HL-60/S4 treated with retinoic acid at 250 ng/mL for 4 days and 3 days (cell line): Measurements from ENCODE around the gene ARHGAP10.
"Not testable (repeated sequence)": the region's sequence is repeated elsewhere in the genome, so short reads cannot be mapped to it uniquely, and the experiment has no call there.

Experiments used
- in situ Hi-C: fragments of 300-500 bp; cut with MboI; formaldehyde crosslinking; loops from 2 replicates; pipeline ENCODE4 v1.7.0; 2022; ENCODE audit warnings: low sequenced_read_pairs

ARHGAP10 gene

GRCh38 chr4:147884536-147884935 is 152.6 kb downstream of the ARHGAP10 start:
- in situ Hi-C loops, result no loop called here

- in situ Hi-C loops, result not testable (repeated sequence)
Observed at GRCh38 chr4:147885216-147885615, 153.3 kb downstream of the ARHGAP10 start.

GRCh38 chr4:147891476-147892115 is 159.7 kb downstream of the ARHGAP10 start:
- in situ Hi-C loops, result no loop called here

GRCh38 chr4:147899512-147899911 is 167.6 kb downstream of the ARHGAP10 start:
- in situ Hi-C loops, result no loop called here

- in situ Hi-C loops, result no loop called here
Observed at GRCh38 chr4:147901388-147901787, 169.5 kb downstream of the ARHGAP10 start.

- in situ Hi-C loops, result no loop called here
Observed at GRCh38 chr4:147901916-147902315, 170.0 kb downstream of the ARHGAP10 start.

- in situ Hi-C loops, result no loop called here
Observed at GRCh38 chr4:147909225-147909624, 177.3 kb downstream of the ARHGAP10 start.

- in situ Hi-C loops, result no loop called here
Observed at GRCh38 chr4:147910315-147910714, 178.4 kb downstream of the ARHGAP10 start.

- in situ Hi-C loops, result not testable (repeated sequence)
Observed at GRCh38 chr4:147912106-147912505, 180.2 kb downstream of the ARHGAP10 start.

GRCh38 chr4:147913137-147913536 is 181.2 kb downstream of the ARHGAP10 start:
- in situ Hi-C loops, result no loop called here

GRCh38 chr4:147916351-147916750 is 184.5 kb downstream of the ARHGAP10 start:
- in situ Hi-C loops, result no loop called here

- in situ Hi-C loops, result no loop called here
Observed at GRCh38 chr4:147923381-147923780, 191.5 kb downstream of the ARHGAP10 start.

GRCh38 chr4:147923854-147924253 is 192.0 kb downstream of the ARHGAP10 start:
- in situ Hi-C loops, result no loop called here

- in situ Hi-C loops, result no loop called here
Observed at GRCh38 chr4:147924604-147925412, 192.9 kb downstream of the ARHGAP10 start.

- in situ Hi-C loops, result no loop called here
Observed at GRCh38 chr4:147927377-147928137, 195.7 kb downstream of the ARHGAP10 start.

GRCh38 chr4:147928400-147928799 is 196.5 kb downstream of the ARHGAP10 start:
- in situ Hi-C loops, result no loop called here

- in situ Hi-C loops, result no loop called here
Observed at GRCh38 chr4:147929746-147930145, 197.9 kb downstream of the ARHGAP10 start.

GRCh38 chr4:147933316-147933715 is 201.4 kb downstream of the ARHGAP10 start:
- in situ Hi-C loops, result no loop called here

GRCh38 chr4:147933779-147934178 is 201.9 kb downstream of the ARHGAP10 start:
- in situ Hi-C loops, result no loop called here

GRCh38 chr4:147938496-147938895 is 206.6 kb downstream of the ARHGAP10 start:
- in situ Hi-C loops, result no loop called here

- in situ Hi-C loops, result no loop called here
Observed at GRCh38 chr4:147940171-147940570, 208.3 kb downstream of the ARHGAP10 start.

- in situ Hi-C loops, result no loop called here
Observed at GRCh38 chr4:147941373-147941772, 209.5 kb downstream of the ARHGAP10 start.
